Skin of body (tissue), 2 donors: ENCODE measurements around the gene RXRG. TPM values are rescaled to one million over a fixed set of nuclear protein-coding genes. Genes with fewer than 3 reads are reported as not detected.
"Not testable (repeated sequence)": the region's sequence is repeated elsewhere in the genome, so short reads cannot be mapped to it uniquely, and the experiment has no call there.

Source experiments
- DNase-seq: peaks from one replicate; lab custom pipeline; 2025; lab: John Stamatoyannopoulos, UW
- total RNA-seq: library from RNA; depleted of rRNA; stranded (reverse); fragments of >200 nt; gene quantifications from one replicate; pipeline ENCODE4 v1.2.3, GENCODE V29; 2014

The RXRG gene
- 14.1 TPM for total RNA-seq

- peak; percentile 54 for DNase-seq
These were observed at the start of gene RXRG for GRCh38 chr1:165444897-165445370. Gene RXRG (minus strand): TSS chr1:165445126. CDS start chr1:165444893, 233 bp downstream.

- no peak for DNase-seq
These were observed 48.0 kb upstream of the RXRG start for GRCh38 chr1:165492845-165493373.

GRCh38 chr1:165490175-165490574, 45.2 kb upstream of the RXRG start:
- DNase-seq: peak; percentile 54

DNA sequence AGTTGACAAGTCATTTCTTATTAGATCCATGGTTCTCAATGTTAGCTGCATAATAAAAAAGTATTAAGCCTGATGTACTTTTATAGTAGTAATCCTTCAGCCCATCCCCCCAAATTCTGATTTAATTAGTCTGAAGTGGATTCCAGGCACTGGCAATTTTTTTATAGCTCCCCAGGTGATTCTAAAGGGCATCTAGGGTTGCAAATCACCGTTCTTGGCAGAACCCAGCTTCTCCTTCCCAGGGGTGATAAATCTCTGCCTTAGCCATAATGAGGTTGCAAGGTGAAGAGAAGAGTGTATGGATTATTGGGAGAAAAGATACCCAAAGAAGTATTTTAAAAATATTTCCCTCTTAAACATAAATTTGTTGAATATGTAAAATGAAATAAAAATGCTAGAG, 43.0 kb upstream of the RXRG start:
- no peak for DNase-seq

- DNase-seq: peak; percentile 68
These were observed 41.7 kb upstream of the RXRG start for GRCh38 chr1:165486663-165487062.

- DNase-seq: no peak
These were observed 40.8 kb upstream of the RXRG start for GRCh38 chr1:165485716-165486115.

- no peak for DNase-seq
These were observed 39.6 kb upstream of the RXRG start for GRCh38 chr1:165484532-165484931.

- no peak for DNase-seq
These were observed 38.5 kb upstream of the RXRG start for GRCh38 chr1:165483412-165483811.

DNA sequence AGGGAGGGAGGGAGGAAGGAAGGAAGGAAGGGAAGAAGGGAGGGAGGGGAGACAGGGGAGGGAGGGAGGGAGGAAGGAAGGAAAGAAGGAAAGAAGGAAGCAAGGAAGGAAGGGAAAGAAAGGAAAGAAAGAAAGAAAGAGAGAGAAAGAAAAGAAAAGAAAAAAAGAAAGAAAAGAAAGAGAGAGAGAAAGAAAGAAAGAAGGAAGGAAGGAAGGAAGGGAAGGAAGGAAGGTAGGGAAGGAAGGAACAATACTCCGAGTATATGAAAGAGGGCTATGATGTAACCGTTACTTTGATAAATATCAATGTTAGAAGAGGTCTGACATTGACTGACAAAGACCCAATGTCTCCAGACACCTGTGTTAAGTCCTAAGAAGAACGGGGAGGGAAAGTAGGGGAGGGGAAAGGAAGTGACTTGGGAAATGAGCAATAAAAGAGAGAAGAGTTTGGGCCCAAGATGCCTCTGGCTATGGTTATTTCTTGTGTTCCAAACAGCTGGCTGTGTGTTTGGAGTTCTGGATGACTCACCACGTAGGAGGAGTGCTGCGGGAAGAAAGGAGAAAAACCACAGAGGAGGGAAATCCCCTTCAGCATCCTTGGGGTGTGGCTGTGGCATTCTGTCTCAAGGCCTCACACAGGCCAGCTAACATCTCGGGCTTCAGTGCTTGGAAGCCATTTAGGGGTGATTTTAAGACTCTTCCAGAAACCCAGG, 37.0 kb upstream of the RXRG start:
- DNase-seq: peak; percentile 83

GRCh38 chr1:165476776-165477175, 31.9 kb upstream of the RXRG start:
- DNase-seq: no peak

GRCh38 chr1:165474196-165474595, 29.3 kb upstream of the RXRG start:
- no peak for DNase-seq

GRCh38 chr1:165473081-165473480, 28.2 kb upstream of the RXRG start:
- DNase-seq: no peak

GRCh38 chr1:165468726-165469249, 23.9 kb upstream of the RXRG start:
- DNase-seq: no peak

GRCh38 chr1:165468253-165468652, 23.3 kb upstream of the RXRG start:
- no peak for DNase-seq

GRCh38 chr1:165467706-165468105, 22.8 kb upstream of the RXRG start:
- DNase-seq: peak; percentile 38

- DNase-seq: no peak
These were observed 19.1 kb upstream of the RXRG start for GRCh38 chr1:165463978-165464377.

- not testable (repeated sequence) for DNase-seq
These were observed 14.8 kb upstream of the RXRG start for GRCh38 chr1:165459683-165460082.

GRCh38 chr1:165456861-165457260, 11.9 kb upstream of the RXRG start:
- no peak for DNase-seq

DNA sequence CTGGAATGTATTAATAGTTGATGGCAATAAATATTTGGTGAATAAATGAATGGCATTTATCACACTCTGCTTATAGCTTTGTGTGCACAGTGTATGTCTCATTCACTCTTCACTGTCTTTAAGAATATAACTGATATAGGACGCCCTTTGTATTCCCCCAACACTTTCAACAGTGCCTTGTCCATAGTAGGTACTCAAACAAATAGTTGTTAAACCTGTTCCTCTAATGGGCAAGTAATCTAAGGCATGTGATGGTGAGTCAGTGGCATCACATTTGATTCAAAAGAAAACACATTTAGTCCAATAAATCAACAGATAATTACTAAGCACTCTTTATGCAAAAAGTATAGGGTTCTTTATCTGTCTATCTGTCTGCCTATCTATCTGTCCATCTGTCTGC, 11.2 kb upstream of the RXRG start:
- no peak for DNase-seq

DNA sequence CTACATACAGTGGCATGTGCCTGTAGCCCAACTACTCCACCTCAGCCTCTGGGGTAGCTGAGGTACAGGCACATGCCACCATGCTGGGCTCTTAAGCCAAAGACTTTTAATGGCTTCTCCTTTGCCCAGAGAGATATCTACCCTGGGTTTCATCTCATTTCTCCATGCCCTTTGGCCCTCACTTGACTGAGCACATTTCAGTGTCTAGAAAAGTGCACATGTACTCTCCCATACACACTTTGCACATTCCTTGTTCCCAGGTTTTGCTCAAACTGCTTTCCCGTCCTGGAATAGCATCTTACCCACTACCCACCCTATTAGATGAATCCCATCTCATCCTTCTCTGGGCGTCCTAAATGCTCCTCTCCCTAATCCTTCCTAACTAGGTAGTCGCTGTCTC, 10.2 kb upstream of the RXRG start:
- no peak for DNase-seq

DNA sequence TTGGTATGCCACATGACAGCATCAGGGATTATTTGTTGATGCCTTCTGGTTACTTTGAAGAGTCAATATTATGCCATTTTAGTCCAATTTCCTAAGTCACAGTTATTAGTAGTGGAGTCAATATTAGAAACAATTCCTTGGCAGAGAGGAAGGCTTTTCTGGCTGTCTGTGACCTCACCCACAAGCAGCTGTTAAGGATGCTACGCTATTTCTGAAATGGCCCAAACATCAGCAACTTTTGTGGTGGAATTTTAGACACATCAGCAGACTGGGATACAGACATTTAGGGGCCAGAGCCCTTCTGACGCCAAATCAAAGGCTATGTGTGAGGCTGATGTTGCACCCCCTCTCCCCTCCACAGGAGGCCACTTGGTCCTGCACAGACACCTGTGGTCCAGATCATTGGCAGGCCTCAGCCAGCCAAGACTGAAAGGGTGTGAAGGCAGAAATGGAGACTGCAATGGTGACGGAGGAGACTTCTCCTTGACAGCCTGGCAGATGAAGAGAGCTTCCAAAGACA, 9.2 kb upstream of the RXRG start:
- DNase-seq: peak; percentile 11

- peak; percentile 86 for DNase-seq
These were observed 7.6 kb upstream of the RXRG start for GRCh38 chr1:165452336-165453130.
